Measurements from ENCODE around the gene OVOL2. TPM values are rescaled to one million over a fixed set of nuclear protein-coding genes. Genes with fewer than 3 reads are reported as not detected.

Gene OVOL2
- total and polyA plus RNA-seq, 10 of the 15 experiments (the other 5 are each of a cell fraction or from before 2014, with no cell fraction given): not detected

DNA sequence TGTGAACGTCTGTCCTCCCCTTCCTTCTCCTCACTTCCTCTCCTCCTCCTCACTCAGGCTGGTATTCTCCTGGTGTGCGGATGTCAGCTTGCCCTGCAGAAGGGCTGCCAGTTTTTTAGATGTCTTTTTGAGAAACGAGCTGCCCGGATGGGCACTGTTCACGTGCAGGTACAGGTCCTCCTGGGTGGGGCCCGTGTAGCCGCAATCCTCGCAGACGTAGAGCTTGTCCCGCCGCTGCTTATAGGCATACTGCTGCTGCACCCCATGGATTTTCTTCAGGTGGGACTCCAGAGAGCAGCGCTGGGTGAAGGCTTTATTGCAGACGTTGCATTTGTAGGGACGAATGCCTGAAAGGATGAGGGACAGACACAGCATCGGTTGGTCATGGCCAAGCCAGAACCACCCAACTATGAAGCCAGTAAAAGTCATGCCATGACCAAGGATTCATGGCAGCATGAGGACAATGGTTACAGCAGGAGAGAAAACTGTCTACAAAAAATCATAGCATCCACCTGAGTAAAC lies 33.0 kb downstream of the OVOL2 start:
- Histone ChIP-seq H3K4me2 (ENCODE audit: control insufficient read depth, insufficient read depth) (no peak overlapping the region), H3K4me3 (no peak overlapping the region), H3K27me3 (replicated peaks in 1 of 2; ENCODE audit: control insufficient read depth in 2 of 2, insufficient read depth in 2 of 2, low read length in 1 of 2) (no peaks in the 10 kb centered on the region), H3K9ac (ENCODE audit: control insufficient read depth, insufficient read depth, low read length) (no peak overlapping the region), H3K27ac (ENCODE audit: control insufficient read depth, insufficient read depth) (no peak overlapping the region), H2AFZ (ENCODE audit: control insufficient read depth, low read depth, low read length) (no peak overlapping the region), H3K9me3 (replicated peaks; ENCODE audit: control insufficient read depth, insufficient read depth, low read length) (no peaks in the 10 kb centered on the region), H3K36me3 (ENCODE audit: control insufficient read depth in 2 of 2, insufficient read depth in 2 of 2, low read length in 1 of 2) (no peaks in the 10 kb centered on the region), H4K20me1 (ENCODE audit: control insufficient read depth, insufficient read depth) (no peaks in the 10 kb centered on the region), H3K79me2 (ENCODE audit: control insufficient read depth, insufficient read depth, low read length) (no peaks in the 10 kb centered on the region), H3K4me1 (ENCODE audit: control insufficient read depth, insufficient read depth, low read length) (no peaks in the 10 kb centered on the region)
- SMC1A ChIA-PET (ENCODE audit: uncharacterized antibody, unreplicated experiment): no interaction called here
- POLR2A ChIA-PET: no interaction called here
- no TSS peak for BruUV-seq (replicated peaks)
- DNase-seq (ENCODE audit: low read depth, low spot score) (no peak), ATAC-seq (no peak), FAIRE-seq (no peak)
- CTCF ChIA-PET: no interaction called here
- RAD21 ChIA-PET (ENCODE audit: unreplicated experiment): no interaction called here
- intact Hi-C loops (cut with micrococcal nuclease; ENCODE audit: unreplicated experiment) (no loop called here), in situ Hi-C loops (cut with MboI) (no loop called here)
- TF ChIP-seq, protein P1, sequence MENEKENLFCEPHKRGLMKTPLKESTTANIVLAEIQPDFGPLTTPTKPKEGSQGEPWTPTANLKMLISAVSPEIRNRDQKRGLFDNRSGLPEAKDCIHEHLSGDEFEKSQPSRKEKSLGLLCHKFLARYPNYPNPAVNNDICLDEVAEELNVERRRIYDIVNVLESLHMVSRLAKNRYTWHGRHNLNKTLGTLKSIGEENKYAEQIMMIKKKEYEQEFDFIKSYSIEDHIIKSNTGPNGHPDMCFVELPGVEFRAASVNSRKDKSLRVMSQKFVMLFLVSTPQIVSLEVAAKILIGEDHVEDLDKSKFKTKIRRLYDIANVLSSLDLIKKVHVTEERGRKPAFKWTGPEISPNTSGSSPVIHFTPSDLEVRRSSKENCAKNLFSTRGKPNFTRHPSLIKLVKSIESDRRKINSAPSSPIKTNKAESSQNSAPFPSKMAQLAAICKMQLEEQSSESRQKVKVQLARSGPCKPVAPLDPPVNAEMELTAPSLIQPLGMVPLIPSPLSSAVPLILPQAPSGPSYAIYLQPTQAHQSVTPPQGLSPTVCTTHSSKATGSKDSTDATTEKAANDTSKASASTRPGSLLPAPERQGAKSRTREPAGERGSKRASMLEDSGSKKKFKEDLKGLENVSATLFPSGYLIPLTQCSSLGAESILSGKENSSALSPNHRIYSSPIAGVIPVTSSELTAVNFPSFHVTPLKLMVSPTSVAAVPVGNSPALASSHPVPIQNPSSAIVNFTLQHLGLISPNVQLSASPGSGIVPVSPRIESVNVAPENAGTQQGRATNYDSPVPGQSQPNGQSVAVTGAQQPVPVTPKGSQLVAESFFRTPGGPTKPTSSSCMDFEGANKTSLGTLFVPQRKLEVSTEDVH (IDR thresholded peaks at IDR 0.05; ENCODE audit: low read depth, partially characterized antibody): no peak
- no peak for TF ChIP-seq NFYA (IDR thresholded peaks at IDR 0.05; ENCODE audit: borderline replicate concordance, low read depth, low read length)
- TF ChIP-seq TCF12 (IDR thresholded peaks at IDR 0.05; ENCODE audit: low read depth, low read length): no peak
- TF ChIP-seq, protein P2, sequence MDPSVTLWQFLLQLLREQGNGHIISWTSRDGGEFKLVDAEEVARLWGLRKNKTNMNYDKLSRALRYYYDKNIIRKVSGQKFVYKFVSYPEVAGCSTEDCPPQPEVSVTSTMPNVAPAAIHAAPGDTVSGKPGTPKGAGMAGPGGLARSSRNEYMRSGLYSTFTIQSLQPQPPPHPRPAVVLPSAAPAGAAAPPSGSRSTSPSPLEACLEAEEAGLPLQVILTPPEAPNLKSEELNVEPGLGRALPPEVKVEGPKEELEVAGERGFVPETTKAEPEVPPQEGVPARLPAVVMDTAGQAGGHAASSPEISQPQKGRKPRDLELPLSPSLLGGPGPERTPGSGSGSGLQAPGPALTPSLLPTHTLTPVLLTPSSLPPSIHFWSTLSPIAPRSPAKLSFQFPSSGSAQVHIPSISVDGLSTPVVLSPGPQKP (IDR thresholded peaks at IDR 0.05; ENCODE audit: low read depth, low read length): no peak
- TF ChIP-seq ZZZ3 (IDR thresholded peaks at IDR 0.05; ENCODE audit: control insufficient read depth, insufficient read length, low read depth): no peak
- TF ChIP-seq NR2F1 (conservative IDR thresholded peaks at IDR 0.05): no peak
- TF ChIP-seq CBX5 (IDR thresholded peaks at IDR 0.05; ENCODE audit: low read depth): no peak
- TF ChIP-seq, protein P3, sequence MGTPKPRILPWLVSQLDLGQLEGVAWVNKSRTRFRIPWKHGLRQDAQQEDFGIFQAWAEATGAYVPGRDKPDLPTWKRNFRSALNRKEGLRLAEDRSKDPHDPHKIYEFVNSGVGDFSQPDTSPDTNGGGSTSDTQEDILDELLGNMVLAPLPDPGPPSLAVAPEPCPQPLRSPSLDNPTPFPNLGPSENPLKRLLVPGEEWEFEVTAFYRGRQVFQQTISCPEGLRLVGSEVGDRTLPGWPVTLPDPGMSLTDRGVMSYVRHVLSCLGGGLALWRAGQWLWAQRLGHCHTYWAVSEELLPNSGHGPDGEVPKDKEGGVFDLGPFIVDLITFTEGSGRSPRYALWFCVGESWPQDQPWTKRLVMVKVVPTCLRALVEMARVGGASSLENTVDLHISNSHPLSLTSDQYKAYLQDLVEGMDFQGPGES (IDR thresholded peaks at IDR 0.05): no peak
- WGBS (ENCODE audit: insufficient coverage, insufficient replicate concordance, low lambda C conversion rate, missing lambda C conversion rate): 49% methylated on average over 15 of the region's 15 CpGs
